Measurements from ENCODE around the gene CCDC15. TPM values are rescaled to one million over a fixed set of nuclear protein-coding genes. Genes with fewer than 3 reads are reported as not detected.

The CCDC15 gene
- total RNA-seq, 1 experiment from 2014 or later = 2.8 TPM

- H4K5ac ChIP-seq (ENCODE audit: insufficient read length, low read depth, low read length) = no peak overlapping the region
- H3K9ac ChIP-seq (ENCODE audit: extremely low read depth, insufficient read length, low read length) = no peak overlapping the region
- H4K20me1 ChIP-seq (ENCODE audit: control insufficient read depth, insufficient read depth, insufficient read length) = no peaks in the 10 kb centered on the region
- no peak overlapping the region for H2AFZ ChIP-seq (ENCODE audit: low read length)
- H3K27ac ChIP-seq (ENCODE audit: insufficient read length, low read depth, low read length) = no peak overlapping the region
- H3K18ac ChIP-seq (ENCODE audit: insufficient read length, low read depth, low read length) = no peak overlapping the region
- no peak overlapping the region for H4K8ac ChIP-seq (replicated peaks; ENCODE audit: insufficient read length, low read depth, low read length)
- H3K14ac ChIP-seq (ENCODE audit: insufficient read depth, low read length) = no peak overlapping the region
- H2AK5ac ChIP-seq (ENCODE audit: insufficient read length, low read length) = no peak overlapping the region
- no CpG with 5 or more reads among the region's 4 CpGs for WGBS (ENCODE audit: extremely low coverage, insufficient read length, low lambda C conversion rate)
- H2BK120ac ChIP-seq (ENCODE audit: low read depth, low read length, poor library complexity, severe bottlenecking) = no peak overlapping the region
- H3K4me1 ChIP-seq (ENCODE audit: insufficient read depth, low read length) = no peaks in the 10 kb centered on the region
- Mint-ChIP-seq H3K36me3 (ENCODE audit: insufficient read depth in 1 of 3, low read depth in 3 of 3) (no peaks in the 10 kb centered on the region), H3K4me3 (no peak overlapping the region), H3K27me3 (ENCODE audit: low read depth) (peaks cover 34% of the 10 kb centered on the region), H3K9me3 (no peaks in the 10 kb centered on the region), H3K4me1 (peaks cover 18 to 22% of the 10 kb centered on the region in 2 experiments), H3K27ac (no peak overlapping the region)
- no peak overlapping the region for H2BK12ac ChIP-seq (ENCODE audit: insufficient read length, low read depth, low read length)
- H3K27me3 ChIP-seq (ENCODE audit: insufficient read depth, low read length) = no peaks in the 10 kb centered on the region; the same call in 1 of the 2 replicates
- H3K4me2 ChIP-seq (ENCODE audit: insufficient read depth, insufficient read length, low read length) = no peak overlapping the region
- no peak overlapping the region for H2BK5ac ChIP-seq (ENCODE audit: insufficient read length, low read length)
- H3K56ac ChIP-seq (ENCODE audit: insufficient read length, low read depth, low read length) = no peak overlapping the region
- H3K9me3 ChIP-seq (ENCODE audit: control insufficient read depth, low read depth, low read length) = no peaks in the 10 kb centered on the region
- H4K91ac ChIP-seq (ENCODE audit: insufficient read length, low read depth, low read length) = no peak overlapping the region
- DNase-seq = no peak
- no peaks in the 10 kb centered on the region for H3K79me1 ChIP-seq (ENCODE audit: insufficient read depth, low read depth, low read length, poor library complexity, severe bottlenecking)
- peaks cover 2% of the 10 kb centered on the region for H3K23me2 ChIP-seq (ENCODE audit: insufficient read length, low read depth, low read length, poor library complexity, severe bottlenecking)
- H3K23ac ChIP-seq (ENCODE audit: insufficient read length, low read depth, low read length) = no peak overlapping the region
- no peak overlapping the region for H2BK20ac ChIP-seq (ENCODE audit: low read depth, low read length, poor library complexity, severe bottlenecking)
- no peak for TF ChIP-seq CTCF (conservative IDR thresholded peaks at IDR 0.05)
- no peak overlapping the region for H3T11ph ChIP-seq (ENCODE audit: low read length)
- H3K4ac ChIP-seq (ENCODE audit: low read depth, low read length) = no peak overlapping the region
- H2BK15ac ChIP-seq (ENCODE audit: low read depth, low read length) = no peak overlapping the region
- H3K79me2 ChIP-seq (ENCODE audit: insufficient read depth, low read length) = no peaks in the 10 kb centered on the region
Observed at GRCh38 chr11:125069008-125069407, 115.0 kb downstream of the CCDC15 start.
